Activated T-helper 2 cell treated with anti-CD3 and anti-CD28 coated beads, Interferon-gamma antibody, Interleukin-2, Interleukin-4, amounts not matched to agents 10 μg/mL and 5 μg/mL and 100 μg/mL, durations not matched to agents 14 hours and 24 hours and 36 hours (primary cell): ENCODE data around the gene MMP24OS. TPM values are rescaled to one million over a fixed set of nuclear protein-coding genes. Genes with fewer than 3 reads are reported as not detected.
A peak's percentile ranks its signal among the peaks of the same experiment; 100 is the strongest.

ENCODE experiments used
- DNase-seq: peaks from one replicate; pipeline ENCODE4 v3.0.0; 2021; ENCODE audit warnings: low spot score
- H3K27ac Mint-ChIP-seq: one replicate; pipeline ENCODE4 v1.8.0; 2021; ENCODE audit warnings: mixed read lengths
- H3K27me3 Mint-ChIP-seq: one replicate; pipeline ENCODE4 v1.8.0; 2021; ENCODE audit warnings: low read depth, mixed read lengths
- H3K36me3 Mint-ChIP-seq: one replicate; pipeline ENCODE4 v1.8.0; 2021; ENCODE audit warnings: low read depth, mixed read lengths
- H3K4me1 Mint-ChIP-seq: one replicate; pipeline ENCODE4 v1.8.0; 2021; ENCODE audit warnings: low read depth, mixed read lengths
- H3K4me3 Mint-ChIP-seq: one replicate; pipeline ENCODE4 v1.8.0; 2021; ENCODE audit warnings: low read depth, mild to moderate bottlenecking, moderate library complexity, mixed read lengths
- H3K9me3 Mint-ChIP-seq: one replicate; pipeline ENCODE4 v1.8.0; 2021; ENCODE audit warnings: mixed read lengths
- intact Hi-C: fragments of 100-400 bp; cut with micrococcal nuclease; formaldehyde crosslinking; loops from one replicate; pipeline ENCODE4 v1.15.1; 2023
- total RNA-seq: library from RNA; stranded (reverse); gene quantifications from 2 replicates; pipeline ENCODE4 v1.2.3, GENCODE V29; 2022

The MMP24OS gene
- total RNA-seq, 1 donor from 2014 or later = 31.4 TPM

- Mint-ChIP-seq H3K36me3 (no peaks in the 10 kb centered on the region), H3K27ac (no peak overlapping the region), H3K4me3 (no peak overlapping the region), H3K9me3 (no peaks in the 10 kb centered on the region), H3K4me1 (peaks cover 6% of the 10 kb centered on the region), H3K27me3 (no peaks in the 10 kb centered on the region)
- intact Hi-C loops = no loop called here
- DNase-seq = no peak
These were observed 40.4 kb downstream of the MMP24OS start for GRCh38 chr20:35237486-35237885.

DNA sequence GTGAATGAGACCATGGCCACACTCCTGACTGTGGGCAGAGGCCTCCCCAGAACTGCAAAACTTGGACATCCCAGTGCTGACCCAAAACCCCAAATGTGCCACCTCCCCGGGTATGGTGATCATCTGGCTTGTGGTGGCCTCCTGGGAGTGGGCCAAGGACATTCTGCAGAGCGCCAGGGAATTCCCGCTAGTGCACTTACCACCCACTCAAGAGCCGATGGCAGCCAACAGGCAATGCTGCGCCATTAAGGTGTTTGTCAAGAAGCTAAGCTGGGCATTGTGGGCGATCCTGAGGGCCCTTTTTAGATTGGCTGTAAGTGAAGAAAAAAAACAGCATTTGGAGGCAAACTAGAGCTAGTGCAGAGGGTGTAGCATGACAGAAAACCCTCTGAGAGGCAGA, 42.0 kb downstream of the MMP24OS start:
- no peak for DNase-seq
- Mint-ChIP-seq H3K36me3 (no peaks in the 10 kb centered on the region), H3K4me3 (no peak overlapping the region), H3K27me3 (peaks cover 2% of the 10 kb centered on the region), H3K9me3 (no peaks in the 10 kb centered on the region), H3K27ac (no peak overlapping the region), H3K4me1 (peaks cover 6% of the 10 kb centered on the region)
- intact Hi-C loops = no loop called here

DNA sequence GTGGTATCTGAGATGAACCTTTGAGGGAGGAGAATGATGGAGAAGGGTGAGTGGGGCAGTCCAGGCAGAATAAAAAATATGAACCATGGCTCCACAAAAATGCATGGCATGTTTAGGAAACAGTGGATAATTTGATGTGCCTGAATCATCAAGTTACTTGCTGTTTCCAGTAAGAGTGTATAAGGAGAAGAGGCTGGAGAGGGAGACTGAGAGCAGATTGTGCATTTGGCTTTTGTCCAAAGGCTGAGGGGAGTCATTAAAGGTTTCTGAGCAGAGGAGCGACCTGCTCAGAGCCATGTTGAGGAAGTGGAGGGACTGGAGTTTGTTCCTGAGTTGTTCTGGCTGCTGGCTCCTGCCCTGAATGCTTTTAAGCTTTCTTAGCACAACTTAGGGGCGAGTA, 45.3 kb downstream of the MMP24OS start:
- intact Hi-C loops = no loop called here
- Mint-ChIP-seq H3K9me3 (no peaks in the 10 kb centered on the region), H3K27ac (no peak overlapping the region), H3K4me1 (no peaks in the 10 kb centered on the region), H3K27me3 (peaks cover 22% of the 10 kb centered on the region), H3K4me3 (no peak overlapping the region), H3K36me3 (no peaks in the 10 kb centered on the region)
- DNase-seq = no peak

DNA sequence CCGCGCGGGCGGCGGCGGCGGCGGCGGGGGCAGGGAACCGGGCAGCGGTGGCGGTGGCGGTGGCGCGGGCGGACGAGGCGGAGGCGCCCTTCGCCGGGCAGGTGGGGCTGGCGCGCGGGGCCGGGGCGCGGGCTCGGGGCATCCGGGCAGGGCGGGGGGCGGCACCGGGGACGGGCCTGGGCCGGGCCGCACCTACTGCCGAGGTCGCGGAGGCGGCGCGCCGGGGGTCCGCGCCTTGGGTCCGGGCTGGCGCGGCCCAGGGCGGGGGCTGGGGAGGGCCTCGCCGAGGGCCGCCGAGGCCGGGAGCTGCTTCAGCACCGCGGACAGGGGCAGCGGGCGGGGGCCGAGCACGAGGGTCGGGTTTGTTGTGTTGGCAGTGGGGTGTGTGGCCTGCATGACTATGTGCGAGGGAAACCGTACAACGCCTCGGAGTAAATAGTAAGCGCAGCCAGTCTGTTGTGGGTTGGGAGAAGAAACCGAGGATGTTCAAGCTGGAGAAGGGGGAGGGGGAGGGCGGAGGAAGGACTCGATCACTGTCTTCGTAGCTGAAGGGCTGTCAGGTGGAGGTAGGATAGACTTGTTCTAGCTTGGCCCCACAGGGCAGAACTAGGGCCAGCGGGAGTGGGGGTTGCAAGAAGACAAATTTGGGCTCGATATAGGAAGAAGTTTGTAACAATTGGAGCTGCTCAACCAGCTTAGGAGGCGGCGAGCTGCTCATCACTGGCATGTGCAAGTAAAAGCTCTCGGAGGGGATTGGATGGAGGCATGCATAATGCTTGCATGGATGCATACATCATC, 50.8 kb downstream of the MMP24OS start:
- peak; percentile 36 for DNase-seq
- intact Hi-C loops = no loop called here
- no peak overlapping the region for H3K27ac Mint-ChIP-seq
- H3K36me3 Mint-ChIP-seq = no peaks in the 10 kb centered on the region
- peaks cover 4% of the 10 kb centered on the region for H3K4me1 Mint-ChIP-seq
- no peaks in the 10 kb centered on the region for H3K9me3 Mint-ChIP-seq
- peaks cover 50% of the 10 kb centered on the region for H3K27me3 Mint-ChIP-seq
- peak overlapping the region; percentile 64 for H3K4me3 Mint-ChIP-seq

Other genes with a start within 250 kb of the MMP24OS start
- gene TRPC4AP, start 185.3 kb downstream of the MMP24OS start, total RNA-seq = 52.3 and 52.4 TPM in 2 replicates
- gene EDEM2, start 130.8 kb downstream of the MMP24OS start, total RNA-seq = 25.5 and 25.7 TPM in 2 replicates
- gene PROCR, start 106.0 kb downstream of the MMP24OS start, total RNA-seq = 0.43 and 0.64 TPM in 2 replicates
- gene MMP24, start 51.4 kb downstream of the MMP24OS start, total RNA-seq = not detected in 2 replicates
- 179 and 183 TPM in 2 replicates for gene EIF6, start 6.7 kb upstream of the MMP24OS start, total RNA-seq
- gene FAM83C, start 14.3 kb upstream of the MMP24OS start, total RNA-seq = not detected in 2 replicates
- gene UQCC1, start 133.9 kb upstream of the MMP24OS start, total RNA-seq = 53.9 and 65.7 TPM in 2 replicates
- not detected in 2 replicates for gene GDF5, start 160.1 kb upstream of the MMP24OS start, total RNA-seq
- 51.0 and 54.6 TPM in 2 replicates for gene CEP250, start 177.5 kb upstream of the MMP24OS start, total RNA-seq